Fibroblast of skin of left biceps (primary cell): Measurements from ENCODE around the gene EPHB1.
"Not testable (repeated sequence)": the region's sequence is repeated elsewhere in the genome, so short reads cannot be mapped to it uniquely, and the experiment has no call there.

Experiments used
- DNase-seq, 2 experiments: peaks; one replicate each; pipeline ENCODE4 v3.0.0-alpha.2; 2013; ENCODE audit warnings: low read depth in 2 of 2

The EPHB1 gene

DNA sequence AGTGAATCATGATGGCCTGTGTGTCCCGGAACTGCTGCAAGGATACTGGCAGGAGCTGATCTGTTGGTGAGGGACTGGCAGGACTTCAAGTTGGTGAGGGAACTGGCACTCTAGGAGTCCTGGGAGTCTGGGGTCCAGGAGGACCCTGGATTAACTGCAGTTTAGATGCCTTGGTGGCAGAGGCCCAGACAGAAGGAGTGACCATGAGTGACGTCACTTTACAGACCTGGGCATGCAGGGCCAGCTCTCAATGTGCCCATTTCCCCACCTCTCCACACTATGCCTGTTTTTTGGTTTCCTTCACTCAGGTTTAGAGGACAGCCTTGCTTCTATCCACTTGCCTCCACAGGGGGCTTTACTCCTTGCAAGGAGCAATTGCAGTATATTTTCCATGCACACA lies 154.1 kb downstream of the EPHB1 start:
- no peak for DNase-seq

DNA sequence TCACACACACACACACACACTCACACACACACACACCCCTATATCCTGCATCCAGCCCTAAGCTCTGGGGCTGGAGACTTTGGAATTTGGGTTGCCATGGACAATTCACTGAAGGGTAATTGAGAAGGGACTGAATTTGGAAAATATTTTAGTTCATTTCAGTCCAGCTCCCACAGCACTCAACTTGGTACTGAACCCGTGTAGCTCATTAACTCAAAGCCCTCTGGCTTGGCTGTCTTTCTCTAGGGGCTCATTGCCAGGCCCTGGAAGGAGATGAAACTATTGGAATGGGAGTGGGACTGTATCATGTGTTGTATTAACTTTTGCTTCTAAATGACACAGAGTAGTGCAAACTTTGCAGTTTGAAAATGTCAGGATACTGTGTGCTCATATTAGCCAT lies 157.3 kb downstream of the EPHB1 start:
- no peak for DNase-seq

DNA sequence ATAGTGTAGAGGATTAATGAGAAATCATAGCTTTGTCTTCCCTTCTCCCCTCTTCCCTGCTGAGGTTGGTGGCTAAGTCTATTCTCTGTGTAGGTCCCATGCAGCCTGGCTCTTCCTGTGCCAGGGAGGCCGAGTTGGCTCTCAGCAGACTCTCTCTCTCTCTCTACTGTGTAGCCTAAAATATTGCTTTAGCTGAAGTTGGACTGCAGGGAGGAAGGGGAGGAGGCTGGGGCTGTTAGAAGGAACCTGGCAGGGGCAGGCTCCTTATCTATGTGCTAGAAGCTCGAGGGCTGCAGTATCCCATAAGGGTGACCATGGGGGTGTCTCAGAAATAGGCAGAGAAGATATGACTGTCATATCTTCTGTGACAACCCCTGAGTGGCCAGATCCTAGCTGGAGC lies 160.8 kb downstream of the EPHB1 start:
- DNase-seq: no peak

DNA sequence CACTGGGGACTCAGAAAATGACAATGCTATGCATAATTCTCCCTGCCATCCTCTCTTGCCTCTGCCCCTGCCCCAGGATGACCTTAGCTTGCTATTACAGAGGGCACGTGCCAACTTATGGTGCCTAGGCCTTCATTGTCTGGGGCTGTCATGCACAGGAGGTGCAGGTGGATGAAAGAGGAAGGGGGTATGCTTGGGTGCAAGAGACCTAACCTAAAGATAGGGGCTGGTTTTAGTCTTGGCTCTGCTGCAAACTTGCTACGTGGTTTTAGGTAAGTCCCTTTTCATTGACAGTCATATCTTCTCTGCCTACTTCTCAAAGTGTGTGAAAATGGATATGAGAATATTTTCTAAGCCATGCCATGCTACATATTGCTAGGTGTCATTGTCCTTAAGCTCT lies 161.3 kb downstream of the EPHB1 start:
- no peak for DNase-seq

DNA sequence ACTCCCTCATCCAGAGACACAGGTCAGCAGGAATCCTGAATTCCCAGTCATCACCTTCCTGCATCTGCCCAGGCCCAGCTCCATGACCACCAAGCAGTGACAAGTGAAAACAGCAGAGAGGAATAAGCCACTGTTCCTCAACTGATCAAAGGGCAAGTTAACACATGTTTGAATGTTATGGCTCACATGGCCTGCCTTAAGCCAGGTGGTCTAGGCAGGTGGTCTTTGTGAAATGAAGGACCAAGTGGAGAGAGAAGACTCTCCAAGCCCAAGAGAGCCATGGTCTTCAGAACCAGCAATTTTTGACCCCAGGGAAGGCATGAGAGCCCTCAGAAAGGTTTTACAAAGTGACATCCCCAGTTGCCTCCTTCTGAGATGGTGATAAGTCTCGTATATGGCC lies 161.8 kb downstream of the EPHB1 start:
- no peak for DNase-seq

DNA sequence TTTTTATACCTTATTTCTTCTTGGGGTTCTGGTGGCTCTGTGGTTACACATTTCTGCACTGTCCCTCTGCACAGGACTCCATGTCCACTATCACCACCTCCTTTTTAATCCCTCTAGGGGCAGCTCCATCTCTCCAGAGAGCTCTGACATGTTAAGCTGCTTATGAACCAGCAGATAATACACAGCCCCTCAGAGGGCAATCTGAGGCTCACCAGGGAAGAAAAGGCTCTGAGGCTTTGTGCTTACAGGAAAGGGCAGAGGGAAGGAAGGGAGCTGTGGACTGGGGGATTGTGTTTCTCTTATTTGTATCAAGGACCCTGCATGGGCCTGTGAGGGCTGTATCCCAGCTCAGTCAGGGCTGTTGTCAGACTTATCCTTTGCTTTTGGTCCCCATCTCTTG lies 164.5 kb downstream of the EPHB1 start:
- no peak for DNase-seq

DNA sequence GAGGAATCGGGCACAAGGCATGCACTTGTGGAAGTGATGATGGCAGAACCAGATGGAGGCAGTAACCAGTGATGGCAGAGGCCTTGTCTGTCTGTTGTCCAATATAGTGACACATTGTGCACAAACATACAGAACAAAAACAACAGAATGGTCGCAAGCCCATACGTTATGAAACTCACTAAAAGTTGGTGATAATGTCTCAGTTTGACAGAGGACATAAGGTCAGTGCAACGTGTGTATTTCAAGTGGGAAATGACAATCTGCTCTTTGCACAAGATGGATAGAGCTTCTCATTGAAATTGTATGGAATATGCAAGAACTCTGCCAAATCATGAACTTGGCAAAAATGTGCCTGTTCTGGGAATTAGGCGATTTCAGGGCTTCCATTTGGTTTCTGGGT lies 169.2 kb downstream of the EPHB1 start:
- DNase-seq: no peak

DNA sequence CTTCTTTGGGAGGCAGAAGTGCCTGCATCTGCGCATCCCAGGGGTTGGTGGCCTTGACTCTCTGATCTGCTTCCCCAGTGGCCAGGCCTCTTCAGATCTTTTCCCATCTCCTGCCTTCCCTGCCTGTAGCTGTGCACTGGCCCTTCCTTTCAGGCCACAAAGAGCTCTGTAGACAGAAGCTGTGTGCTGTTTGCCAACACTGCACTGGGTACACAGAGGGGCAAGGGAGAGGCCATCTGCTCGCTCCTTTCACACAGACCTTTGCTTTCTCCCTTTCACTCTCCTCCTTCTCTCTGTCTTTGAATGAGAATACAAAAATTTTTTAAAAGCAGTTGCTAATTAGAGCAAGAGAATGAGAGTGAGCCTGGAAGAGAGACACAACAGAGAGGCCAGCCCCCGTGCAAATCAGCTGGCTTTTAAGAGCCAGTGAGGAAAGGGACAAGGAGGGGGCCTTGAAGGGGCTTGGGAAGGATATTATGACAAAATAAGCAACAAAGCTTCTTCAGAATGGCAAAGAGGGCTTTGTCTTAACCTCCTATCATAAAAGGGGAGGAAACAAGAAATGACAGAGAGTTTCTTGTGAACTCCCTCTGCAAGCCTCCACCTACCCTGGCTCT lies 170.9 kb downstream of the EPHB1 start:
- no peak for DNase-seq

DNA sequence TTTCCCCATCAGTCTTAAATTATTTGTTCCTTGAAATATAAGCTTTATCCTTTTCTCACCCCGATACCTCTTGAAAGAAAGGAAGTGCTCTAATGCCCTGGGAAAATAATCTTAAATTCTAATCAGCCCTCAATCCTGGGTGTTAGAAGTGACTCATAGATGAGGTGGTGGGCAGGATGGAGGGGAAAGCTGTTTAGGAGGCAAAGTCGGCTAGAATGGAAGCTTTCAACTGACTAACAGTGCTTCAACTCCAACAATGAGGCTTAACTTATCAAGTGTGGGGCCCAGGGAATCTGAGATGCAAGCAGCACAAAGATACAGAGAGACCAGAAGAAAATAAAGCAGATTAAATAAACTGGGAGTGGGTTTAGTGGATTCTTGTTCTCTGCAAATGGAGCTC lies 175.8 kb downstream of the EPHB1 start:
- no peak for DNase-seq

DNA sequence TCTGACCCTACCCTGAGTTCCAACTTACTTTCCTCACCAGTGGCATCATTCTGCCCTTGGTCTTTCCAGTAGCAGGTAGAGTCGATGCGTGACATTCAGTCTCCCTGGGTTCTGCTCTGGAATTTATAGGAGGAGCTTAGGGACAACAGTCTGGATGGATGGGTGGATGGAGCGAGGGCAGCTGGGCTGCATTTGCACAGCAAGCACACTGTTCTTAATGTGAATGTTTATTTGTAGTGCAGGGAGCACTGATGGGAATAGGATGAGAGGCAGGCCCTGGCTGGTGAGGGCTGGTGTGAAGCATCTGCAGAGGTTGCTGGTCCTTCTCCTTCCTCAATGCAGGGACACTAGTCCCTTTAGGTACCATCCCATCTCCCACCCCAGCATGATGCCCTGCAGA lies 176.2 kb downstream of the EPHB1 start:
- no peak for DNase-seq

DNA sequence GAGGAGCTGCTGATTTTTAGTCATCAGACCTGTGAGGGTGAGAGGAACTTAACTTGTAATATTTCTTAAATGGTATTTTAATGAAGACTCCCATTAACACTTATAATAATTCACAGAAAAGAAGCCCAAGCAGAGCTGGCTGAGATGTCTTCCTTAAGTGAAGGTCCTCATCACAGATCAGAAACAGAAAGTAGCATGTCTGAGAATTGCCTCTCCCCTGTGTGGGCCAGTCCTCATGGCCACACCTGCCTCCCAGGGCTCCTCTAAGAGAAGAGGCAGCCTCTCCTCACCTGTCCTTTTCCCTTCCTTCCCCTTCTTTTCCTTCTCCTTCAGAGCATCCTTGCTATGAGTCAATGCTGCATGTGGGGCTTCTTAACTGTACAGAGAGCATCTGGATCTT lies 176.8 kb downstream of the EPHB1 start:
- not testable (repeated sequence) for DNase-seq

DNA sequence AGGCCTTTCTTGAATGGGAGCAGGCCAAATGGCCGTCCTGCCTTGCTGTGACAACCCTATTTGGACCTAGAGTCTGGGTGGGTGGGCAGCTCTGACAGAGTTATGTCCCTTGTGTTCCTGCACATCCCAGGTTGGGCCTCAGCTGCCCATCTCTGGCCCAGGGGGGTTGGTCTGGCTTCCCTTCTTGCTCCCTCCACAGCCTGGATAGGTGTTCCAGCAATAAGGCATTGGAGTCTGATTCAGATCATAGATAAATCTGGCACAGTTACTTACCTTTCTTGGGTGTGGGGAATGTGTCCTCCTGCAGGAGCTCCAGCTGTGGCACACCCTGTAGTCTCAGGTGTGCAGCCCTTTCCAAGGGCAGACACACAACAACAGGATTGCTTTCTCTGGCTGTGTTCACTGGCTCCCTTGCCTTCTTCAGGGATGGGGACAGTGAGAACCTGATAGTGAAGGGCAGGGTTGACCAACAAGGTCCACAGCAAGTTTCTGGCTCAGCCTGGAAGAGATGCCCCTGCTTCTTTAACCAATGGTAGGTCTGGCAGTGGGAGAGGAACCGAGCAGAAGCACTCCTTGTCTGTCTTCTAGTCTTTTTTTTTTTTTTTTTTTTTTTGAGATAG lies 177.9 kb downstream of the EPHB1 start:
- DNase-seq: no peak

DNA sequence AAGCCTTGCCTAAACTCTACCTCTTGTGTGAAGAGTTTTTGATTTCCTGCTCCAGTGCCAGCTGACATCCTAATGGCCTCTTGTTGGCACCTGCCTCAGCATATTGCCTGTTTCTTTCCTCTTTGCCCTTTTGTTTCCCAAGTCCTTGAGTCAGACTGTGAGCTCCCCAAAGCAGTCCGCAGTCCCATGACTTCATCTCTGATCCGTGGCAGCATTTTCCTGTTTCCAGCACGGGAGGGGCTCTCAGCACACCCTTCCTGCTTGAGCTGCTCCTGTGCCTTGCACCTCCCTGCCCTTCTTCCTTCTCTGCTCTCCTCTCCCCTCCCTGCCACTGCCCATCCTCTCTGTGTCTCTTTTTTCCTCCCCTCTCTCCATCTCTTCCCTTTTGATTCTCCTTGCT lies 179.6 kb downstream of the EPHB1 start:
- no peak for DNase-seq

DNA sequence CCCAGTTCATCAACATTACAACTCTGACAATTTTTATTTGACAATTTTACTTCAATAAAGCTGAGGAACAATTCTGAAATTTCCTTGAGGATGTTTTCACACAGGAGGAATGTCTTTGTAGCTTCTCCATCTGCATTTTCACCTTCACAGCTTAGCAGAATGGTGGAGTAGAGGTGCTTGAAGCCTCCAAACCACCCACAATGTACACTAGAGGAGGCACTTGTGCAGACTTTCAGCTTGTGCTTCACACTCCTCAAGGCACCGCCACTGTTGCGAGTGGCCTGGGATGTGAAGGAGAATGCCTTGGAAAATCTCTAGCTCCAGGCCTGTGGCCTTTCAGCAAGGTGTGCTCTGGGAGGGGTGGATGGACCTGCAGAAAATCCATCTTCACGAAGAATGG lies 181.9 kb downstream of the EPHB1 start:
- DNase-seq: no peak

DNA sequence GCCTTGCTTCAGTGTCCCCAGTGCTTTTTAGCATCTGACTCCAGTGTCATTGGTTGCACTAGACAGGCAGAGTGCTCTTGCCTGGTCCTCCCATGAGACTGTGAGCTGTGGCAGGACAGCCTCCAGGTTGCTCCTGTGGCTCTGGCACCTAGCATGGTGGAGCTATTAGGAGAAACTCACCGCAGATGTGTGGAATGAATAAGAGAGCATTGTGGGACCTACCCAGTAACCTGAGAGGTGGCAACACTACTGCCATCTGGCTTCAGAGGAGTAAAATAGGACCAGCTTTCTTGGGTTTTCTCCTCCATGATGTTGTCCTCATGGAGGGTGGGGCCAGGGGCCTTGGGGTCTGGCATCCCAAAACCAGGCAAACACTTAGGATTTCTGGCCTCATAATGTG lies 183.6 kb downstream of the EPHB1 start:
- DNase-seq: no peak

DNA sequence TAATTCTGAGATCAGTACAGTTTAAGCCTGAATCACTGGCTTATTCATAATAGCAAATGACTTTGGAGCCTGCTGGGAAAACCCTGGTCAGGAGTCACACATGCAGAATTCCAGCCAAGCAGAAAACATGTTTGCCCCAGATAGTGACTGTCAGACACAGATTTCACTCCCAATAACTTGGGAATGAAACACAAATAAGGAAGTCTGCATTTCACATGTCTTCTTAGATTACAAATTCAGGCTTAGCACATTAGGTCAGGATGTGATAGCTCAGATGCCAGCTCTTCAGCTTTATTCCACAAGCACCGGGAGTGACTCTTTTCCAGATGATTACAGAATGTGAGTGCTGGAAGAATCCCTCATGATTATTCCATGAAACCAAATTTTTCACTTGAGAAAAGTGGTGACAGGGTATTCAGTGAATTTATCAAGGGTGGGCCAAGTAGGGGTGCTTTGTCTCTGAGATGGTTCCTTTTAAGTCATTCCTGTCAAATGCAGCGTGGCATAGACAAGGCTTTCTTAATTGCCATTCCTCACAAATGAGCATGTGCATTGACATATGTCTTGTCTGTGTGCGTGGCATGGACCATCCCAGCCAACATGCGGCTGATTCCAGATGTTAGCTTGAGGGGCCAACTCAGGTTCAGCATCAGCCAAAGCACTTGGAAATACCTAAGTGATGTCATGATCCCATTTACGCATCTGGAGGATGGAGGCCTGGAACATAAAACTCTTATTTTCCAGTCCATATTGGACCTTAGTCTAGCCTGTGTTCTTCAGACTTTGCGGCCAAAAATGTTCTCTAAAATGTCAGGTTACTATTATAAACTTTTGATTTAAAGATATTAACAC lies 191.0 kb downstream of the EPHB1 start:
- DNase-seq: no peak

DNA sequence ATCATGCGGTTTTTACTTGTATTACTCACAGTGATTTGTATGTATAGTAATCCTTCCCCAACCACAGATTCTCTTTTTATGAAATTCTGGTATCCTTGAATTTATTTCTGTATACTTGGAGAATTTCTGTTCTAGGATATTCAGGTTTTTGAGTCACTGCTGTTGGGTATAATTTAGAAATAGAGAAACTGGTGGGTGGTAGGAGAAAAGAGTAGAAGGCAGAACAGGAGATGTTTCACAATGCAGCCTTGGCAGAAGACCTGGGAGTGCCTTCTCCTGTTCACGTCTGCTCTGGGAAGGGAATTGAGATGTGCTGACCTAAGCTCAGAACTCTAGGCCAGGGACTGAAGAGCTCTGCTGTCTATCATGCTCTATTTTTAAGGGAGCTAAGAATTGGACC lies 193.6 kb downstream of the EPHB1 start:
- no peak for DNase-seq

DNA sequence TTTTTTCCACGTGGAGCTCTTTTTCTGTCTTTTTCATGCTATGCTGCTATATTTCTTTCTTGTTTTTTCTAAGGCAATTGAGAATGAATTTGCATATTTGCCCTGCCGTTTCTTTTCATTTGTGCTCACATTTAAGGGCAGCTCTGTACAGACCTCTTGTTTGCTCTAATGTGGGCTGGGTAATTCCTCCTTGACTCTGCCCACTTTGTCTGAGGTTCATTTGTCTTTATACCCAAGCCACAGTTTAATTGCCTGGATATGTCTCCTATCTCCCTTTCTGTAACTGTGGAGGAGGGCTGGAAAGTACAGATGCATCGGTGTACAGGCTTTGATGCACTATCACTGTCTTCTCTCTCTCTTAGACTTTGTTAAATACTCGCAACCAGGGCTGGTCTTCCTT lies 195.9 kb downstream of the EPHB1 start:
- DNase-seq: no peak

DNA sequence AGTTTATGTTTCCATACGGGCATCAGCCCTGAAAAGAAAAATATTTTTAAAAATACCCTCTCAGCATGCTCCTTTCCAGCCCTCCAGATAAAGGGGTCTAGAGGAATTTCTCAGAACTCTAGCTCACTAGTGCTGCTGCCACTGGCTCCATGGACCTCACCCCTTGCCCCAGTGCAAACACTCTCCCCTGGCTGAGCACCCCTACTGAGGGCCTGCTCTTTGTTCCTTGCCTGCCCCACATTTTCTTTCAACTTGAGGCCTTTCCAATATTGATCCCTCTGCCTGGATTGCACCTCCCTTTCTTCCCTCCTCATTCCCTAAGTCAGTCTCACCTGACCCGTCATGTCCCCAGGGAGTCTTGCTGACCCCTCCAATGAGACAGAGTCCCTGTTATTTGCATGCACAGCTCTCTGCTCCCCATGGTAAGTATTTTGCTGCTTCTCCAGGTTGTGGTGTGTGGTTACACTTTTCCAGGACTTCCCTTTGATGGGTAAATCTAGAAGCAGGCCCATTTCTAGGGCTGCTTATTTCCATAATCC lies 196.5 kb downstream of the EPHB1 start:
- DNase-seq: no peak

DNA sequence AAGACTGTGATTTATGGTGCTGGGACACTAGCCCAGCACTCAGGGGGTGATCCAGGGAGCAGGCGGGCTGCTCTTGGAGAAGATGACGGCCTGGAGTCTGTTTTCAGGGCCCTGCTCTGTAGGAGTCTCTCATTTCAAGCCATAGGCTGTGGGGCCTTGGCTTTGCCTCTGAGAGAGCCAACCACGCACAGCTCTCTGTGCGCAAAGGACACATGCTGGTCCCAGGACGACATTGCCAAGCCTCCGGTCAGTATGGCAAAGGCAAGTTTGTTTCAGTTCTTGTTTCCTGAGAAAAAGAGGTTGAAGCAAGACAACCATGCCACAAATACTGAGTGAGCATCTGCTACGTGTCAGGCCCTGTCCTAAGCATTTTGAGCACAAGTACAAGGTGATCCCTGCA lies 197.1 kb downstream of the EPHB1 start:
- no peak for DNase-seq

DNA sequence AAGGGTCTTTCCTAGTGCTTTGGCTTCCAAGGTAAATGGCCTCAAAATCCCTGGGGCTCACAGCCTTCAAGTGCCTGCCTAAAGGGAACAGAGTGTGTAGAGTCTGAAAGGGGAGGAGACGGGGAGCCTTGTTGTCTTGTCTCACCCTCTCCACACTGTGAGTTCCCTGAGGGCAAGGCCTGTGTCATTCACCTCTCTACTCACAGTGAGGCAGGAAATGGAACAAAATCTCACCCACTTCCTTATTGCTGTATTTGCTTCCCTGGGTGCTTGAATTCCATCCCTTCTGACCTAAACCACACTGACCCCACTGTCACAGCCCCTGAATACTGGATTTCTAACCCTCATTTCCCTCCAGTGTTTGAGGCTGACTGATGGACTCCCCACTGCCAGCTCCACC lies 197.5 kb downstream of the EPHB1 start:
- DNase-seq: no peak

DNA sequence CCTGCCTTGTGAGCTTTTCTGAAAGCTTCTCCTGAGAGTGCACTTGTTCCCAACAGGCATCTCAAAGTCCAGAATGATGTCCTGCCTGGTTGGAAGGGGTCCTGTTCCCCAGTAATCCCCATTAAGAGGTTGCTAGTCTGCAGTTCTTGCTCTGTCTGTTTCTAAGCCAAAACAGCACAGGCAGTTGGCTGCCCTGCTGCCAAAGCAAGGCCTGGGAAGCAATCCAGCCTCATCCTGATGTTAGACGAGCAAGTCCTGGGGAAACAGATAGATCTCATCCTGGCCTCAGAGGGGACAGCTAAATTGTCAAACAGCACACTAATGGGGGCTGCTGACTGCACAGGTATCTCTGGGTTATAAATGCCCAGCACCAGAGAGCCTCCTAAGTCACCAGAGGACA lies 198.0 kb downstream of the EPHB1 start:
- no peak for DNase-seq

DNA sequence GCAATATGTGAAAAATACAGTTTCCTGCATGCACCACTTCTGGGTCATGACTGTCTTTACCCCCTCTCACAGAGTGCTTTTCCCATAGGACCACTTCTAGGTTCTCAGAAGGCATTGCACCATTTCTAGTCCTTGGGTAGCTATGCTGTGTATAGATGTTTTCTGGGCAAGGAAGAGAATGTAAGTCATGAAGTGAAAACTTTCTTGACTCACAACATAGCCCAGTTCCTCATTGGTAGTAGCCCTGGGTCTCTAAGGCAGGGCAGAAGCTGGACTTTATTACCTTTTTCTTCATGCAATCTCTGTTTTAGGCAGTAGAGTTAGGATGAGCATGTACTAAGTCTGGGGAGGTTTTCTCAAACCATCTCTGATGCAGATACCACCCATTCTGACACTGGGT lies 203.1 kb downstream of the EPHB1 start:
- no peak for DNase-seq
